HG02884 (cell line): ENCODE data around the gene NPAS1.
"Not testable (repeated sequence)": the region's sequence is repeated elsewhere in the genome, so short reads cannot be mapped to it uniquely, and the experiment has no call there.

Experiments used
- ATAC-seq: cut with Tn5 transposase; IDR thresholded peaks from one replicate; pipeline ENCODE4 v1.9.1; 2021; ENCODE audit warnings: mild to moderate bottlenecking, moderate library complexity; ENCODE audit not compliant: unreplicated experiment

NPAS1 gene

GRCh38 chr19:47074621-47075020 lies 55.0 kb downstream of the NPAS1 start:
- ATAC-seq: no peak

DNA sequence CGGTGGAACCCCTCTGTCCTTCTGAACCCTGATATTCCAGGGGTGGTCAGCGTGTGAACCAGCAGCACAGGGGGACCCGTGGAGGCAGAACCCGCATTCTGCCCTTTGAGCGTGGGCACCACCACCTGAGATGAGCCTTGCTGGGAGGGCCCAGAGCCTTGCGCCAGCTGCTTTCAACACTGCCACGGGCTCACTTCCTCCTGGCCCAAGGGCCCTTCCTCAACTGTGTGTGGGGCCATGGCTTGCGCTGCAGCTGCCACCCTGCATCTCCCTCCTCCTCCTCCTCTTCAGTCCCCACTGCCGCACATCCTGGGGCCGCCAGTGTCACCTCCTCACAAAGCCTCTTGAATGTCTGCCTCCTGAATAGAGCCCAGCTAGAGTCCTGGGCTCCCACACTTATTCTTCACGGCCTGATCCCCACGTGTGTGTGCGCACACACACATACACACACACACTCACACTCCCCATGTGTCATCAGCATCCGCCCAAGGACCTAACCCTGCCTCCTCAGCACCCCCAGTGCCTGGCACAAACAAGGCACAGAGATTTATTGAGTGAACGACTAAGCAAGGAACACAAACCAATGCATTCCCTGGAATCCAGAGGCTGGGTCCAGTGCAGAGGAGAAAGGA lies 55.7 kb downstream of the NPAS1 start:
- ATAC-seq: no peak

DNA sequence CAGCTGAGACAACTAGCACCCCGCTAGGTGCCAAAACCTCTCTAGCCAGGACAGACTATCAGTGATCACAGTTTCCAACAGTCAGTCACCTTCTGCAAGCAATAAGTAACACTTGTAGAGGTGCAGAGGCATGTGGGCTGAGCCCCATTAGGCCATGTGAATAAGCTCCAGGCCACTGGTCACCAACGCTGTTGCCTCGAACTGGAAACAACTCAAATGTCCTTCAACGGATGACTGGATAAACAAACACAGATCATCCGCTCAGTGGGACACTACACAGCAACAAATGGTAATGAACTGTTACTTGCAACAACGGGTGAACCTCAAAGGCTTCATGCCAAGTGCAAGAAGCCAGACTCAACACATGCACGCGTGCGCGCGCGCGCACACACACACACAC lies 56.3 kb downstream of the NPAS1 start:
- ATAC-seq: no peak

DNA sequence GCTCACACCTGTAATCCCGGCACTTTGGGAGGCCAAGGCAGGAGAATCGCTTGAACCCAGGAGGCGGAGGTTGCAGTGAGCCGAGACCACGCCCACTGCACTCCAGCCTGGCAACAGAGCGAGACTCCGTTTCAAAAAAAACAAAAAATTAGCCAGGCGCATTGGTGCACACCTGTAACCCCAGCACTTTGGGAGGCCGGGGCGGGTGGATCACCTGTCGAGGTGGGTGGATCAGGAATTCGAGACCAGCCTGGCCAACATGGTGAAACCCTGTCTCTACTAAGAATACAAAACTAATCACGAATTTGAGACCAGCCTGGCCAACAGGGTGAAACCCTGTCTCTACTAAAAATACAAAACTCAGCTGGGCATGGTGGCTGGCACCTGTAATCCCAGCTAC lies 58.7 kb downstream of the NPAS1 start:
- ATAC-seq: not testable (repeated sequence)

DNA sequence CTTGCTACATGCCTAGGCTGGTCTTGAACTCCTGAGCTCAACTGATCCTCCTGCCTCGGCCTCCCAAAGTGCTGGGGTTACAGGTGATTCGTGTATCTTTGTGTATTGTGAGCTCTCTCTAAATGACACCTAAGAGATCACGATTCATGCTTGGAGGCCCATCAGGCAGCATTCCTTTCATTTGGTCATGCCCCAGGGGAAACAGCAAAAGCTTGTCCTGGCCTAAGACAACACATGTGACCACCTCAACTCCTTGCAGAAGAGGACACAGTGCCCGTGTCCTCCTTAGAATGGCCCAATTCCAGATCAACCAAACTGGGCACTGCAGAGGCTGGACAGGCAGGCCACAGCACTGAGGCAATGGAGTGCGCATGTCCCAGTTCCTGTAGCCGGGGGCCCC lies 61.5 kb downstream of the NPAS1 start:
- no peak for ATAC-seq

GRCh38 chr19:47082493-47082892 lies 62.9 kb downstream of the NPAS1 start:
- ATAC-seq: no peak

DNA sequence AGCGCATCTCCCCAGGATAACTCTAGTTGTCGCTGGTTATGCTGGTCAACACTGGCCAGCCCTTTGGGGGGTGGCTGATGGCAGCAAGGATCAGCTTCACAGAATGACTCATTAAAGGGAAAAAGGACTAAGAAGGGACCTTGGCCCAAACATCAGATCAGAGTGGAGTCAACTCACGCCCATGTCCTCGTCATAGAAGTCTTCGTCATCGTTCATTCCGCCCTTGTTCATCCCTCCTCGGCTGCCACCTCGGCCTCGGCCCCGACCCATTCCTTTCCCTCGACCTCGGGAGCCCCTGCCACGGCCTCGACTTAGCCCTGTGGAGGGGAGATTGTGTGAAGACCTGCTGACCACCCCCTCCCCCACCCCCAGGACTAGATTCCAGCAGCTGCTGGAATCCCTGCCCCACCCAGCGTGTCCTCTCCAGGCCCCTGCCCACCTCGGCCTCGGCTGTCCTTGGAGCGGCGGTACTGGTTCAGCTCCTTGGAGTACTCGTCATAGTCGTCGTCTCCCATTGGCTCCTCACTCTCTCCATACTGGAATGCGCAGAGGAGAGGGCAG lies 65.3 kb downstream of the NPAS1 start:
- no peak for ATAC-seq

- no peak for ATAC-seq
Measured at GRCh38 chr19:47086280-47086679, 66.6 kb downstream of the NPAS1 start.

GRCh38 chr19:47089767-47090350 lies 70.2 kb downstream of the NPAS1 start:
- ATAC-seq: no peak

GRCh38 chr19:47093254-47093653 lies 73.6 kb downstream of the NPAS1 start:
- ATAC-seq: no peak

GRCh38 chr19:47093841-47094240 lies 74.2 kb downstream of the NPAS1 start:
- ATAC-seq: no peak

DNA sequence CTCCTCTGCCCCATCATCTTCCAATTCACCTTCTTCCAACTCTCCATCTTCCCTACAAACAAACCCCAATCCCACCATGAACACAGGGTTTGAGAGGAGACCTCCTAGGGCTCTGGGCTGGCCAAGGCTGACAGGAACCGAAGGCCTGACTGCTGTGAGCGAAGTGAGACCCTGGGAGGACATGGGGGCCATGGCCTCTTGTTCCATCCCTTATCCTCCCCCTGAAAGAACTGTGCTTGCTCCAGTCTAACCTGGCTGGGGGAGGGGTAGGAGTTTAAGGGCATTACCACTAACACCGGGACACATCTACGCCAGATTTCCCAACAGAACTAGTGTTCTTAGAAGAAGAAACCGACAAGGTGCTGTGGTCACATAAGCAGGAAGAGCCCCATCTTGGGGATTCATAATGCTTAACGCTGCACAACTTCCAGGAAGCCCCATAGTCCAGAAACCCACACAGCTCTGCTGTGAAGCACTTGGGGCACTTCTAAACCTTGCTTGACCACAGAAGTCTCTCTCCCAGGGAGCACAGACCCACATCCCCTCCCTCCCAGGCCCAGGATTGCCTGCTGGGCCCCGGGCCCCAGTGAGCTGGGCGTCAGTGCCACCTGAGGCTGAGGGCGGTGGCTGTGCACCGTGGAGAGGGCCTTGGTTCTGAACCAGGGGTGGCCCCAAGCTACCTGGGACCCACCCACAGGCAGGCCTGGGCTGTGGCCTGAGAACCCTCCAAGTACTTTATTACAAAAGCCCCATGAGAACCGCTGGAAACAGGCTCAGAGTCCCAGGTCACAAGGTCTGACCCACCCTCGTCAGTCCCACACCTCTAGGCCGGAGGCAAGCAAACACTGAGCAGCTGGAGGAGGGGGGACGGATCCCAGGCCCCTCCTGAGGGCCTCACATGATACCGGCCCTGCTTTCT lies 75.2 kb downstream of the NPAS1 start:
- ATAC-seq: no peak
